Pancreas (tissue), 10 donors: ENCODE data around the gene INPP5D. TPM values are rescaled to one million over a fixed set of nuclear protein-coding genes. Genes with fewer than 3 reads are reported as not detected.
A peak's percentile ranks its signal among the peaks of the same experiment; 100 is the strongest.

Source experiments
- ATAC-seq, 4 donors: fragments of 200-7000 bp; cut with Tn5 transposase; one replicate each; pipeline versions ENCODE4 v1.8.0 to v1.9.1; 2020; ENCODE audit warnings: mild to moderate bottlenecking in 4 of 4, moderate library complexity in 4 of 4
- DNase-seq, 6 donors: peaks; one replicate each; pipeline ENCODE4 v3.0.0-alpha.2; 2020
- FAIRE-seq: peaks from 2 replicates; lab custom pipeline; 2012; peaks lifted over from hg19 to GRCh38; lab: Jason Lieb, UNC
- H3K27ac ChIP-seq, 4 donors: fragments of 200-600 bp; sonication (generic); 1 replicate in 3 of 4; 2 replicates in 1 of 4; pipeline versions ENCODE4 v1.5.0 to v1.8.0; 2020
- H3K27me3 ChIP-seq, 4 donors: fragments of 200-600 bp; one replicate each; pipeline ENCODE4 v1.8.0; 2021
- H3K36me3 ChIP-seq, 3 donors: fragments of 200-600 bp; sonication (generic) in 1 of 3; one replicate each; pipeline versions ENCODE4 v1.5.0 to v1.8.0; 2020 to 2021
- H3K4me1 ChIP-seq, 3 donors: fragments of 200-600 bp; one replicate each; pipeline ENCODE4 v1.8.0; 2021
- H3K4me3 ChIP-seq, 4 donors: fragments of 200-600 bp; sonication (generic) in 2 of 4; one replicate each; pipeline versions ENCODE4 v1.5.0 to v1.8.0; 2020 to 2021
- H3K9me3 ChIP-seq, 4 donors: fragments of 200-600 bp; one replicate each; pipeline ENCODE4 v1.8.0; 2021
- CTCF ChIP-seq, 4 donors: fragments of 200-600 bp; sonication (generic) in 3 of 4; IDR thresholded peaks; one replicate each; pipeline versions ENCODE4 v1.5.0 to v1.8.0; 2021; ENCODE audit warnings: antibody characterized with exemption in 4 of 4
- WGBS, 2 donors: extraction: QIAGEN DNeasy Blood & Tissue Kit; methylation state at CpG; one replicate each; pipeline ENCODE4 v1.1.7; 2013; 5-methylcytosine and 5-hydroxymethylcytosine counted together
- intact Hi-C, 3 donors: fragments of 100-400 bp; cut with DNase I; formaldehyde crosslinking; loops; one replicate each; pipeline versions ENCODE4 v1.11.1 to v1.14.2; 2022
- polyA plus RNA-seq, 2 donors: library from polyadenylated mRNA; stranded (reverse); fragments of 200-250 nt; gene quantifications; one replicate each; pipeline ENCODE4 v1.2.3, GENCODE V29; 2013
- total RNA-seq, 6 donors: library from RNA; stranded (reverse); fragmentation: NEBNext Ultra II Directional in 4 of 6; extraction: Animal tissue kit (Norgen Biotek cat#: 25700) in 4 of 6; gene quantifications; one replicate each; pipeline versions ENCODE4 v1.2.1 to v1.2.4, GENCODE V29; 2021 to 2023
- donor health status: healthy with polysubstance abuse.
- donor health status: DM: no; HTN: no; CAD: no; lungs with moderate emphysema.
- donor health status: DM: no; HTN: no; CAD: no.
- donor health status: control.
- donor health status: control.
- donor health status: Bipolar disorder and iron deficiency.
- donor health status: DM: yes; HTN: yes; CAD: no.
- donor health status: DM: no; HTN: no; CAD: no.
- donor health status: DM: no; HTN: no; CAD: no.
- donor health status: DM: yes; HTN: yes; CAD: no.

The INPP5D gene
- total and polyA plus RNA-seq, 8 donors = 1.1 to 11.4 (median 2.3) TPM

GRCh38 chr2:233075141-233075965 is 15.2 kb downstream of the INPP5D start:
- H3K4me1 ChIP-seq = no peaks in the 10 kb centered on the region
- peak in 2 of 4 donors; percentile 46 to 65 for ATAC-seq
- no peak for DNase-seq
- 63 to 75% methylated on average over 6 of the region's 6 CpGs for WGBS, 2 donors
- no peak overlapping the region for H3K4me3 ChIP-seq
- peak overlapping the region in 2 of 4 donors; percentile 28 to 50 for H3K27ac ChIP-seq
- H3K9me3 ChIP-seq = no peaks in the 10 kb centered on the region
- intact Hi-C loops = no loop called here
- H3K27me3 ChIP-seq = no peaks in the 10 kb centered on the region
- no peak for FAIRE-seq
- H3K36me3 ChIP-seq = no peaks in the 10 kb centered on the region
- TF ChIP-seq CTCF (IDR thresholded peaks at IDR 0.05) = no peak

GRCh38 chr2:233075966-233076339 is 15.8 kb downstream of the INPP5D start:
- Histone ChIP-seq H3K9me3 (no peaks in the 10 kb centered on the region), H3K27me3 (no peaks in the 10 kb centered on the region), H3K4me1 (no peaks in the 10 kb centered on the region), H3K36me3 (no peaks in the 10 kb centered on the region), H3K4me3 (no peak overlapping the region), H3K27ac (peak overlapping the region in 2 of 4 donors; percentile 28 to 50)
- no peak for FAIRE-seq
- no peak for DNase-seq
- peak in 3 of 4 donors; percentile 57 to 83 (median 72) for ATAC-seq
- 33 to 50% methylated on average over 2 of the region's 2 CpGs for WGBS, 2 donors
- intact Hi-C loops = no loop called here
- TF ChIP-seq CTCF (IDR thresholded peaks at IDR 0.05) = no peak

- no peak for DNase-seq
- Histone ChIP-seq H3K4me1 (no peaks in the 10 kb centered on the region), H3K27me3 (no peaks in the 10 kb centered on the region), H3K36me3 (no peaks in the 10 kb centered on the region), H3K27ac (peak overlapping the region in 1 of 4 donors; percentile 6), H3K4me3 (no peak overlapping the region), H3K9me3 (no peaks in the 10 kb centered on the region)
- whole genome bisulfite sequencing, 2 donors = 17 to 43% methylated on average over 3 of the region's 3 CpGs
- ATAC-seq = peak in 1 of 4 donors; percentile 41
- TF ChIP-seq CTCF (IDR thresholded peaks at IDR 0.05) = no peak
- no peak for FAIRE-seq
- intact Hi-C loops = no loop called here
Observed at GRCh38 chr2:233076749-233077148, 16.6 kb downstream of the INPP5D start.

- intact Hi-C loops = no loop called here
- Histone ChIP-seq H3K9me3 (no peaks in the 10 kb centered on the region), H3K4me1 (peaks cover 0 to 4% (median 0%) of the 10 kb centered on the region in 3 donors), H3K27me3 (no peaks in the 10 kb centered on the region), H3K4me3 (no peak overlapping the region), H3K27ac (no peak overlapping the region), H3K36me3 (no peaks in the 10 kb centered on the region)
- ATAC-seq = no peak
- DNase-seq = no peak
- no peak for TF ChIP-seq CTCF (IDR thresholded peaks at IDR 0.05)
- FAIRE-seq = no peak
- 53 to 62% methylated on average over 10 of the region's 10 CpGs for WGBS, 2 donors
Observed at GRCh38 chr2:233079473-233079877, 19.3 kb downstream of the INPP5D start.
